ENCODE results near the gene NAA35.
"Not testable (repeated sequence)": the region's sequence is repeated elsewhere in the genome, so short reads cannot be mapped to it uniquely, and the experiment has no call there.

Gene NAA35

DNA sequence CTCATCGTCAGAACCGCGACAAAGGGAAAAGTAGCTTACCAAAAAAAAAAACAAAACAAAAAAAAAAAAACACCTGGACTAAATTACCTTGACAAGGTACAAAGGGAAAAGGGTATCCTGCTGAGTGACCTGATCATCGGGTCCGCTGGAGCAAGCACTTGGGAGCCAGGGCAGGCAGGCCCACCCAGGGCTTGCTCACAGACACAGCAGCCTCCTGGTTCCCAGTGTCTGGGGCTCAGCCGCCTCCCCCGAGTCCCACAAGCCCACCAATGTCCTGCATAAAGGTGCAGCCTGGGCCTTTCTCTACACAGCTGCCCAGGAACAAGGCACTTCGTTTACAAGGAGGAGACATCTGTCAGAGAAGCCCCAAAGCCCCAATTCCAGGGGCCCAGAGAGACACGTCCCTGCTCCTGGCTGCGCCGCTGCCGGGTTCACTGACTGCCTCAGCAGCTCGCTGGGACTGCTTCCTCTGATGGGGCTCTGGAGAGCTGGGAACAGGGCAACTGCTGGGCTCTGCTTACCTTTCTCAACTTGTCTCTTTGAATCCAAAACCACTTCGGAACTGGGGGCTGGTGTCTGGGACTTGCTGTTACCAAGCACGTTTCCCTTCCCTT, 95.0 kb downstream of the NAA35 start:
- no peak for DNase-seq

DNA sequence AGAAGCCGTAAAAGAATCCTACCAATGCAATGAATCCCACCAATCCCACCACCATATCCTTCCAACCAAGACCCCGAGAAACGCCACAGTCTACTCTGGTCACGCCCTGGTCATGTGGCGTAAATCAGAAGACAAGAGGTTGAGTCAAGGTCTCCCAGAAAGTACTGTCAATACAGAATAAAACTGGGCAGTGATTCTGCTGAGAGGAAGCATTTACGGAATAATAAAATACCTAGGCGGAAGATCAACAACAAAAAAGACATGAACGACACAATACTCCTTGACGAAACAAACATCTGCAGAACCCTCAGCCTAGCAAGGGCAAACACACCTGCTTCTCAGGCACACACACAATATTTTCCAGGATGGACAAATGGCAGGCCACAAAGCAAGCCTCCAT, 95.6 kb downstream of the NAA35 start:
- DNase-seq, result no peak

DNA sequence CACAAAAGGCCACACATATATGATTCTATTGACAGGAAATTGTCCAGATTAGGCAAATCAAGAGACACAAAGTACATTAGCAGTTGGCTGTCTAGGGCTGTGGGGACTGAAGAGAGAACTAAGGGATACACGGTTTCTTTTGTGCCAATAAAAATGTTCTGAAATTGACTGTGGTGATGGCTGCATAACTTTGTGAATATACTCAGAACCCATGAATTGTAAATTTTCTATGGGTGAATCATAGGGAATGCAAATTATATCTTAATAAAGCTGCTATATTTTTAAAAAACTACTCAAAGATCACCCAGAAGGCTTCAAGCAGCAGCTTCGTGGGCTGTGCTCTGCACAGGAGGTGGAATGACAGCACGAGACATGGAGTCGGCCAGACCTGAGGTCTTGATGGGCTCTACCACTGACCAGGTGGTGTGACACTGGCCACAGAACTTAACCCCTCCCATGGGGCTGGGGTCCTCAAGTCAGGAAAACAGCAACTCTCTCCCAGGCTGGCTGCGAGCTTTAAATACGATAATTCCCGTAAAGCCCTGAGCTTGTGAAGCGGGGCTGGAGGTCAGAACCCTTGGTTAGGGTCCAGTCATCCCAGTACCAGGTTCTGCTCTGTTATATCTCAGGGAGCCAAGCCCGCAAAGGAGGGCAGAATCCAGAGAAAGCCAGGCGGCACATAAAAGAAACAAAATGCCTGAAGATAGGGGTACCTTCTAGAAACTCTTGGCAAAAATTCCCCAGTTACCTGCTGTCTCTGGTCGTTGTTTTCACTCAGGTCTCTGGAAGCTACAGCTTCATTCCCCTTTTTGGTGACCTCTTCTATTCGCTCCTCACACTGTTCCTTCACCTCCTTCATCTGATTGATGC, 99.3 kb downstream of the NAA35 start:
- DNase-seq, result no peak

DNA sequence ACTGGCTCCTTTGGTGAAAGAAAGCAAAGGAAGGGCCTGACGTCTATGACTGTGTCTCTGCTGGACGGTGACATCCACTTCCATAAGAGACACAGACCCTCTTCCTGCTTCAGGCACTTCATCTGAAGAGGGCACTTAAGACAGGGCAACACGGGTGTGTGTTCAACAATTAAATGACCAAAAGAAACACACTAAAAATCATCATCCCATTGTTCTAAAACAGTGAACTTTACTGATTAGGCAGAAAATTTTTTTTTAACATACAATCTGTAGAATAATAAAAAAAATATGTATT, 99.9 kb downstream of the NAA35 start:
- no peak for DNase-seq

DNA sequence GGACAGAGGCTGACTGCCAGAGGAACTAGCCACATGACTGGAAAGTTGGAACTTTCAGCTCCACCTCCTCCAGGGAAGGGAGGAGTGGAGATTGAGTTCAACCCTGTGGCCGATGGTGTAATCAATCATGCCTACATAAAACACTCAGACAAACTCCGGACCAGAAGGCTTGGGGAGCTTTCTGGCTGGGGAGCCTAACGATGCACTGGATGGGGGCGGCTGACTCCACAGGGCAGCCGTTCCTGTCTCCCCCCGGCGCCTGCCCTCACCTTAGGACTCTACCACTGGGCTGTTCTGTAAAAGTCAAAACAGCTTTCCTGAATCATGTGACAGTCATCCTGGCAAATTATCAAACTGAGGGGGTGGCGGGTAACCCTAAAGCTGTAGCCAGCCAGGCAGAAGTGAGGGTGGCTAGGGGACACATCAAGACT, 100.4 kb downstream of the NAA35 start:
- no peak for DNase-seq

DNA sequence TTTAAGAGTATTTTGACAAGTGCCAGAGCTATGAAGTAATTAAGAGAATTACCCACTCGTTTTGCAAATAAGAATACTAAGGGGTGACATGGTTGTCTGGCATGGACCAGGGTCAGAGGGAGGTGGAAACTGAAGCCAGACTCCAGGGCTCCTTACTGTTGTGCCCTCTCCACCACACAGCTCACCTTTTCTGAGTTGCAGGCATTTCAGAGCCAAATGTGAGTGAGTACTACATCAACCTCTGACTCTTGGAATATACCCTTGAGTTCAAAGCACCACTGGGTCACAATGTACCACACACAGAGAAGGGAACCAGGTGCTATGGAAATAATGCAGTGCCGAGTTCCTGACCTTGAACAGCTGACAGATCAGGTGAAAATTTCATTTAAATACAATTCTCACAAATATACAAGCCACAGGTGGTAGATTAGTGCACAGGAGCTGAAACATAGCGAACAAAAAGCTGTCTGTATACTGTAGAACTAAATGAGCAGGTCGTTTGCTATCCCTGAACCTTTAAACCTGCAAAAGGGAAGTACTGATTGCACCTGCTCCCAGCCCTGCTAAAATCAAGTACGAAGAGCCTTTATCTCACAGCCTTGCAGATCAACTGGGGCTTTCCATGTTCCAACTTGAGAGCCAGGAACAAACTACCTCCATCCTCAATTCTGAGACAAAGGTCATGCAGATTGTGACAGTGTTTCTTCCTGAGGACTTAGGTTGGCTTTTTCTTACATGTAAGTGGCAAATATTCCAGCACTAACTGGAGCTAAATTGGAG, 101.4 kb downstream of the NAA35 start:
- DNase-seq, result no peak

DNA sequence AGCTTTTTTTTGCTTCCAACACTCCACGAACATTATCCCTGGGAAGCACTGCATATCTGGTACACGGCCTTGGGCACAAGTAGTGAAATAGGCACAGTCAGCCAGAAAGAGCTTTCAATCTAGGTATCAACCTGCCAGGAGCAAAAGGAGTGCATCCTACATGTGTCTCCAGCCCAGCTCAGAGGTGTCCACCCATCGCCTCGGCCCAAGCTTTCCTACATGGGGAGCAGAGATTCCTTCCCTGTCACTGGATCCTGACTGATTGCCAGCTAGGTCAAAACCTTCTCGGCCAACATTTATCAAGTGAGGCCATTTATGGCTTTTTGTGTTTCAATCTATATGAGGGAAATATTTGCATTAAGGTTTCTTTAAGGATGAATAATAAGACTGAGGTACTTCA, 102.6 kb downstream of the NAA35 start:
- no peak for DNase-seq

DNA sequence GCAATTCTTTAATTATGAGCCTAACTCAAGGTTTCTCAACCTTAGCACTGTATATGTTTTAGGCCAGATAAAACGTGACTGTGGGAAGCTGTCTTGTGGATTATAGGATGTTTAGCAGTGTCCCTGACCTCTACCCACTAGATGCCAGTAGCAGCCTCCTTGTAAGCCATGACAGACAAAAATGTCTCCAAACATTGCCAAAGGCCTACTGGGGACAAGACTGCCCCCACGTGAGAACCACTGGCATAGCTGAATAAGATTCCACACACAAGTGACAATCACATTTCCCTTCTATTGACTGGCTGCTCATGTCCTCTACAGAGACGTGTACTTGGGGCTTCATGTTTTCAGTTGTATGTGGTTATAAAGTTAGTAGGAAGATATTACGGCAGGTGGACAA, 103.1 kb downstream of the NAA35 start:
- DNase-seq, result no peak

DNA sequence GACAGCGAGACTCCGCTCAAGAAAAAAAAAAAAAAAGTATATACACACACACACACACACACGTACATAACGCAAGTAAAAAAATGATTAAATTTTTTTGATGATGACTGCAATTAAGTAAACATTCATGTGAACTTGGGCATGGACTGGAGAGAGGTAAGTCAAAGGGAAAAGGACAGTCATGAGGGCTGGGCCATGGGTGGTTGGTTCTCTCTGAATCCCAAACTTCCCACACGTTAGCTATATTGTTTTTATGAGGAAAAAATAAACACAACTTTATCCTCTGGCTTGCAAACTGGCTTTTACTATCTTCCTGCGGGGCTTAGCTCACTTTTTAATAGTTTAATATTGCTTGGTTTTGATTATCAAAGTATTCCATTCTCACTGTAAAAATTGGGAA, 104.7 kb downstream of the NAA35 start:
- no peak for DNase-seq

DNA sequence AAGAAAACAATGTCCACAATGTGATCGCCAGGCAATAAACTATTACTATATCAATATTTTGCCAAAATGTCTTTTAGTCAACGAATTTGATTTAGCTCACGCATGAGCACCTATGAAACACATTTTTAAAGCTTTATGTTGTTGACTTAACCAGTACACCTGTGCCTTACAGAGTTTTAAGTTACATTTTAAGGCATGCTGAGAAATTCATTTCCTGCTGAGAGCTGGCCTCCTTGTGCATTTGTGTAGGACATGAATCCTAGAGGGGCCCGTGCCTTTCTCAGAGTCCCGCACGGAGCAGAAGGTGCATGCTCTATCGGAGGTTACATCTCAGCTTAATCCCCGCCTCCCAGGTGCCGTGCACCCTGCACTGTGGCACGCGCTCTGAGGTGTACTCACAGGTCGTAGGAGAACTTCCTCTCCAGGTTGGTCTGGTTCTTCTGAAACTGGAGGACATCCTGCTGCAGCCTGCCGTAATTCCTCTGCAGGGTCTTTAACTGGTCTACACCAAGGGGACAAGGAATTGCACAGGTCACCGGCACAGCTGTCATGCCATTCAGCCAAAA, 105.2 kb downstream of the NAA35 start:
- DNase-seq, result no peak

DNA sequence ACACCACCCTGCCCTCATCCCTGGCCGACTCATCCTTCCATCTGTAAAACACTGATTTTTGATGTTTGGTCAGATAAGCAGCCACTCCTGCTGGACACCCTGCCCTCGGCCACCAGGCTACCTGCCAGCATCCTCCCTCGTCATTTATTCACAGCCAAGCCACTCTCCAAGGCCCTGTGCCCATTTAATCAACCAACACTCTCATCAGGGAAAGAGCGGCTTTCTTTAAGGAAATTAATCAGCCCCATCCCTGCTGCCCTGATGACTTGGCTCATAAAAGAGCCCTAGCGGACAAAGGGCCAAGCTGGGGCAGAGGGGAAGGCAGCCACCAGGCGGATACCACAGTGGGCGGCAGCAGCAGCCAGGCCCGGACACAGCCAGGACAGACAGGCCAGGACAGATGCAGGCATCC, 106.0 kb downstream of the NAA35 start:
- DNase-seq, result no peak

DNA sequence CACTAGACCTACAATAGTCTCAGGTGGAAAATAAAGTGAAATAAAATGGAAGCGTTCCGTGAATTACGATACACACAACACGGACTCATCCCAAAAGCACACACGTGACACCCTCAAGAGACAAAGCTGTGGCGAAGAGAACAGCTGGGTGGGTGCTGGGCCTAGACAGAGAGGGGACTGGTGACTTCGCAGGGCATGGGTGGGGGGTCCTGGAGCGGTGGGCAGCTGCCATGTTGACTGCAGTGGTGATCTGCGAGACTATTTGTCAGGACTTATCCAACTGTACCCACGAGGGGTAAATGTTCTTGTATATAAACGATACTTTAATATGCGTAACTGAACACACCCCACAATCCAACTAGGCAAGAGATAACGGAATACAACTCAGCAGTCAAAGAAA, 106.4 kb downstream of the NAA35 start:
- DNase-seq, result no peak

DNA sequence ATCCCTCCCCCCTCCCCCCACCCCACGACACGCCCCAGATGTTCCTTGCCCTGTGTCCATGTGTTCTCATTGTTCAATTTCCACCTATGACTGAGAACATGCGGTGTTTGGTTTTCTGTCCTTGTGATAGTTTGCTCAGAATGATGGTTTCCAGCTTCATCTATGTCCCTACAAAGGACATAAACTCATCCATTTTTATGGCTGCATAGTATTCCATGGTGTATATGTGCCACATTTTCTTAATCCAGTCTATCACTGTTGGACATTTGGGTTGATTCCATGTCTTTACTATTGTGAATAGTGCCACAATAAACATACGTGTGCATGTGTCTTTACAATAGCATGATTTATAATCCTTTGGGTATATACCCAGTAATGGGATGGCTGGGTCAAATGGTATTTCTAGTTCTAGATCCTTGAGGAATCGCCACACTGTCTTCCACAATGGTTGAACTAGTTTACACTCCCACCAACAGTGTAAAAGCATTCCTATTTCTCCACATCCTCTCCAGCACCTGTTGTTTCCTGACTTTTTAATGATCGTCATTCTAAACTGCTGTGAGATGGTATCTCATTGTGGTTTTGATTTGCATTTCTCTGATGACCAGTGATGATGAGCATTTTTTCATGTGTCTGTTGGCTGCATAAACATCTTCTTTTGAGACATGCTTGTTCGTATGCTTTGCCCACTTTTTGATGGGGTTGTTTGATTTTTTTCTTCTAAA, 107.2 kb downstream of the NAA35 start:
- DNase-seq, result not testable (repeated sequence)

DNA sequence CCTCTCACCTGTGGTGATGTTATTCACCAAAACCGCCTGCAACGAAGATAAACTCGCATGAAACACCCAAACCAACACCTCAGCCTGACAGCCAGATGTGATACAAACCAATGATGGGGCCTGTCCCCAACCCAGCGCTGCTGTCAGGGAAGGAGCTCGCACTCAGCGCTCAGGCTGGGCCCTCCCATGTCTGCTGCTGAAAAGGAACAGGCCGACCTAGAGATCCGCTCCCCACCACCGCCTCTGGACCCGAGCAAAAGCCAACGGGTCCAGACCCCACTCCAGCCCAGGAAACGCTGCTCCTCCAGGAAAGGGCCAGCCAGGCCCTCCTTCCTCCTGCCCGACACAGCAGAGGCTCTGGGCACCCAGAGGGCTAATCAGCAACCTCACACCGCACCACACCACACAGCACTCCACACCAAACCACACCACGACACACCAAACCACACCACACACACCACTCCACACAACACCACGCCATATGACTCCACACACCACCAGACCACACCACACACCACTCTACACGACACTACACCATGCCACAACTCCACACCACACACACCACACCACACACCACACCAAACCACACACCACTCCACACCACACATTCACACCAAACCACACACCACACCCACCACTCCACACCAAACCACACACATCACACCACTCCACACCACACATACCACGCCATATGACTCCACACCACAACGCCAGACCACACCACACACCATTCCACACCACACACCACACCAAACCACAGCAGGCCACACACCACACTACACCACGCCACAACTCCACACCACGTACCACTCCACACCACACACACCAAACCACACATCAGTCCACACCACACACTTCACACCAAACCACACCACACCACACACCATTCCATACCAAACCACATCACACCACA, 111.9 kb downstream of the NAA35 start:
- no peak for DNase-seq

DNA sequence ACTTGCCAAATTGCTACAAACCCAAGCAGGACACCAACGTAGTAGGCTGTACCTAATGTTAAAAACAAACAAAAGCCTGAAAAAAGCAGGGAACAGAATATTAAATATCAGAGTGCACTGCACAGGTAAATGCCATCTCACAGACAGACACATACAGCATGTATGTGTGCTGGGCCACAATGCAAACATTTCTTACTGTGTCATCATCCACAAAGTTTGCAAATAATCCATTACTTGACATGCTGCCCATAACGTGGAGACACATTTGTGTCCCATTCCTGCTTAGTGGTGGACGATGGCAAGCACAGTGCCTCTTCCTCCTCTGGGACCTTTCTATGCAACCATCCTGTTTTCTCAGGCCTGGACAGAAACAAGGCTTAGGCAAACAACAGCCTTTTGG, 113.7 kb downstream of the NAA35 start:
- no peak for DNase-seq

DNA sequence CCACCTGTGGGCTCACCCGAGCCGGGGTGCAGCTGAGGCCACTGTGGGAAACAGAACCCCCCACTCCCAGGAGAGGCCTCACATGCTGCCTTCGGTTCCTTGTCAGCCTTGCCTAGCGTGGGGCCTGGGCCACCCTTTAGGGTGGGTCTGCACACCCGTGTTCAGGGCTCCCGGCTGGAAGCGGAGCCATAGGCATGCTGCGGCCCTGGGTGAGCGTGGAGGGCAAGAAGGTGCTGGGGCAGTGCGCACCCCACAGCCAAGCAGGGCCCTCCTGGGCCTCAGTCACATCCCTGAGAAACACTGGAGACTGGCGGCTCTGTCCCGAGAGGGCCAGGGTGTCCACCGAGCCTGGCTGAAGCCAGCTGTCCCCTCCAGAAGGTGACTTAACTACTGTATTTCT, 116.5 kb downstream of the NAA35 start:
- DNase-seq, result no peak

DNA sequence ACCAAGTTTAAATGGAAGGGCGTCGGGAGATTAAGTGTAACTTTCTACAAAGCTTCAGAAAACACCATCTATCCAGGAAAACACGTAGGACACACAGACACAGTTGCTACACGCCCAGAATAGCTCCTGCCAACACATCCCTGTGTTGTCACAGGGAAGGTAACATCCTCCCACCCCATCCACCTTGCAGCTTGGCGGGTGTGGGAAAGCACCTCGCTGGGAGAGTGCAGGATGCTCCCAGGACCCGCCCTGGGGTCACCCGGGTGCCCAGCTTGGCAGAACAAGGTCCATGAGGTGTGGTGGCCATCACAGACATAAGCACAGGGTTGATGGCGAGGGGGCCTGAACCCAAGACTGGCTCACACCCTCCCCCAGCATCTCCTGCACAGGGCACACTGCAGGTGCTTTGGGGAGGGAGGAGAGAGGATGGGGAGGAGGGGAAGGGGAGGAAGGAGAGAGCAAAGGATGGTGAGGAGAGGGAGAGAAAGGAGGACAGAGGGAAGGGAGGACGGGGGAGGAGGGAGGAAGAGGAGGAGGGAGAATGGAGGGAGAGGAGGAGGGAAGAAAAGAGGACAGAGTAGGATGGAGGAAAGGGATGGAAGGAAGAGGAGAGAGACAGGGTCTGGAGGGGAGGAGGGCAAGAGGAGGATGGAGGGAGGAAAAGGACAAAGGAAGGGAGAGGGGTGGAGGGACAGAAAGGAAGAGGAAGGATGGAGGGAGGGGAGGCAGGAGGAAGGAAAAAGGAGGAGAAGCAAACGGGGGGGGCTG, 121.2 kb downstream of the NAA35 start:
- DNase-seq, result no peak

DNA sequence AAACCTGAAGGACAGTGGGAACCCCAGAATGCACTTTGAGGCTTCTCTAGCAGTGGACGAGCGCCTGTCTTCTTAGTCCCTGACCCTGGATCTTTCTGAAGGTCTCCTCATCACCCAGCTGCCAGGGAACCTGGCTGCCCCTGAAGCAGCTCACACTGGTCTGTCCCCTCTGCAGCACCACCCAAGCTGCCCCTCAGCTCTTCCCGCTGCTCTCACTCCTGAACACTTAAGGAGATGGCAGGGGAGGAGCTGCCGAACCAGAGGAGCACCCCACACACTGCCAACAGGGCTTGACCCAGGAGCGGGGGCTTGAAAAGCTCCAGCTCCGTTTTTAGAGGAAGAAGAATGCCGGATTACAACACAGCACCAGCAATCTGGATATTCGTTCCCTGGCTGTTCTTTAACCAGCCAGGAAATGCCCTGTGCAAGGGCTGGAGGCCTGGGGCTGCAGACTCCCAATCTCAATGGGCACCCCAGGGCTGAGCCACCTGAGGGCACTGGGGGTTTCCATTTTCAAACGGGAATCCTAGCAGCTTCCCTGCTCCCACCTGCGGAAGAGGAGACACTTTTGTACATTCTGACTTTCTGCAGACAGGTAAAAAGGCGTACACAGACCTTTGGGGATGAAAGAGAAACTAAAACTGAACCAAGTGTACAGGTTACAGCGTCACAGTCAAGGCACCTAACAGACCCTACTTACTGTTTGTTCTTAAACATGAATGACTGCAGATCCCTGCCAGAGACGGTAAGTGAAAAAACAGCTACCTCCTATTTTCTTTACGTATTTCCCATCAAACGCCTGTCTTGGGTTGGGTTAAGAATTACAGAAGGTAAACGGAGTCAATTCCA, 122.1 kb downstream of the NAA35 start:
- no peak for DNase-seq

DNA sequence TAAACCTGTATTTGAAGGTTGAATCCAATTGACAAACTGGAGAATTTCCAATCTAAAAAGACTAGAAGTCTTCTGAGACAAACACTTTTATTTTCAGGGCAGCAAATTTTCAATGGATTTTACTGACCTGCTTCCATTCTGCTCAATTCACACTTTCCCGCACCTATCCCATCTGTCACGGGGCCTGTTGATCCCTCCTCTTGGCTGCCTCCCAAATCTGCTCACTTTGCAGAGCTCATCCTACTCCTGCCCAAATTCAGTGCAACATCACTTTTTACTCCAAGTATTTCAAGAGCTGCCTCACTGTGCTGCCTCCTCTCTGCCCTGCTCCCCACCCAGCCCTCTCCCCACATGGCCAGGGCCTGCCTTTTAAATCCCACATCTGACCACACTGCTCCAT, 123.3 kb downstream of the NAA35 start:
- no peak for DNase-seq

DNA sequence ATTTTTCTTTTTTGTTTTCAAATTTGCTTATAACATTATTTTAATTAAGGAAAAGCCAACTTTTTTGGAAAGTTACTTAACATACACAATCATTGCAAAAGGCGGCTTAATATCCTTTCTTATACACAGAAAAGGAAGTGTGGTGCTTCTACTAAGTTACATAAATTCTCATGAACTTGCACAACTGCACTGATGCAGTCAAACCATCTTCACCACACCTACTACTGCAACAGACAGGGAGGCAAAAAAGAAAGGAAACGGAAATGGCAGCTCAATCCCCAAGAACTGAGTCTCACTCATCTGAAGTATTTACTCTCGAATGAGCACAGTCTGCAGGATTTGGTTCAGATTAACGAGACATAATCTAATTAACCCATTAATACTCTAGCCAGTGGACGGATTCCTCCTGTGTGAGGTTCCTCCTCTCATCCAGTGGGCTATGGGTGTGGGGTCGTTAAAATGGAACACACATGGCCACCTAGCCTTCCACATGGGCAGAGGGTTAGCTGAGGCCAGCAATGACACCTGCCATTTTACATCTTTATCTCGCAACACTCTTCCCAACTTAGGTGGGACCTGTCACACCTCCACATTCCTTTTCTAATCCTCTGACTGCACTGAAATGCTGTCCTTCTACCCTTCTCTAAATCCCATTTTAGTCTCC, 128.4 kb downstream of the NAA35 start:
- peak; percentile 92 for DNase-seq
